A172 (cell line): Measurements from ENCODE around the gene USP49. TPM values are rescaled to one million over a fixed set of nuclear protein-coding genes. Genes with fewer than 3 reads are reported as not detected.

Experiments used
- DNase-seq: peaks from one replicate; pipeline ENCODE4 v3.0.0-alpha.2; 2015; ENCODE audit warnings: low spot score
- total RNA-seq: library from RNA; depleted of rRNA; stranded (reverse); fragments of >200 nt; shearing (Covaris generic); gene quantifications from 2 replicates; pipeline ENCODE4 v1.2.3, GENCODE V29; 2014

Gene USP49
- total RNA-seq, 1 experiment from 2014 or later, result 1.1 TPM

DNA sequence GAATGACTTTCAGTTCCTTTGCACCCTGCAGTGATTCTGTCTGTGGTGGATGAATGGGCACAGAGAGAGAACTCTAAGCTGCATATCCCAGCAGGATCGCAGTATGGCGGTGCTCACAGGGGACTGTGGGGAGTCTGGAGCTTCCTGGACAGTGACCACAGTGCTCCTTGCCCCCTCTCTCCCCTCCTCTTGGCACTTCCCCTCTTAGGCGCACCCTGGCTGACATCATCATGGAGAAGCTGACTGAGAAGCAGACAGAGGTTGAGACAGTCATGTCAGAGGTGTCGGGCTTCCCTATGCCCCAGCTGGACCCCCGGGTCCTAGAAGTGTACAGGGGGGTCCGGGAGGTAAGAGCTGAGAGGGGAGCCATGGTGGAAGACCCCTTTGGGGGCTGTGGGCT, 34.7 kb upstream of the USP49 start:
- DNase-seq, result no peak

- DNase-seq, result no peak
Measured at GRCh38 chr6:41927253-41927652, 32.1 kb upstream of the USP49 start.

GRCh38 chr6:41922154-41922553, 27.0 kb upstream of the USP49 start:
- DNase-seq, result no peak

- no peak for DNase-seq
Measured at GRCh38 chr6:41921712-41921998, 26.5 kb upstream of the USP49 start.

- peak; percentile 97 for DNase-seq
Measured at GRCh38 chr6:41920921-41921711, 25.9 kb upstream of the USP49 start, which contains the start of the genes BYSL and MED20. BYSL (plus strand) TSS chr6:41921499; CDS start chr6:41921563, 64 bp downstream. MED20 (minus strand) TSS chr6:41921139; CDS start chr6:41921018, 121 bp downstream.

DNA sequence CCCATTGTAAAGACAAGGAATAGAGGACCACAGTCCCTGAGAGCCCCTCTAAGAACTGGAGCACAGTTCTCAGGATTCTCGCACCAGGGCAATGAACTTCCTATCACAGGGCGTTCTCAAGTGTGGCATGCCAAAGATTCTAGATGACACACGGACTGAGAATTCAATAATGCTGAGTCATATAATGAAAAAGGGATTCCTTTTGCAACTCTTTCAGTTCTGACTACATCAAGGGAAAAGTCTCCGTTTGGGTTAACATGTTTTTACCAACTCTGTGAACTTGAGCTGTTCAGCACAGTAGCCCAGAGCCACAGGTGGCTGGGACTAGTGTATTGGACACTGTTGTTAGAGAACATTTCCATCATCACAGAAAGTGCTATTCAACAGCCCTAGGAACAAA, 22.4 kb upstream of the USP49 start:
- peak; percentile 94 for DNase-seq

- DNase-seq, result no peak
Measured at GRCh38 chr6:41914869-41915530, 19.8 kb upstream of the USP49 start.

DNA sequence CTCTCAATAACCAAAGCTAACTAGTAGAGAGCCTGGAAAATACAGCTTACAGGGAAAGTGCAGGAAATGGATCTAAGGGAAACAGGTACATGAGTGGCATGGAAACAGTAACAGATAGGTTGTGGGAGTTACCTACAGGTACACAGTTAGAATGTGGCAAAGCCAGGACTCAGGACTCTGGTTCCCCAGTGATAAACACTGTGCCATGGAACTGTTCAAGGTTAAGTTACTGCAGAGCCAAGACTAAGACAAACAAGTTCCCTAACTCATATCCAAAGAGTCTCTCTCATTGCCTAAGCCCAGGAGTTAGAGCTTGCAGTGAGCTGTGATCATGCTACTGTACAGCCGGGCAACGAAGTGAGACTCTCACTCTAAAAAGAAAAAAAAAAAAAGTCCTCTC, 19.2 kb upstream of the USP49 start:
- DNase-seq, result no peak

GRCh38 chr6:41909727-41910126, 14.6 kb upstream of the USP49 start:
- DNase-seq, result no peak

GRCh38 chr6:41901882-41902519, 6.8 kb upstream of the USP49 start:
- DNase-seq, result no peak

- no peak for DNase-seq
Measured at GRCh38 chr6:41900861-41901260, 5.7 kb upstream of the USP49 start.

DNA sequence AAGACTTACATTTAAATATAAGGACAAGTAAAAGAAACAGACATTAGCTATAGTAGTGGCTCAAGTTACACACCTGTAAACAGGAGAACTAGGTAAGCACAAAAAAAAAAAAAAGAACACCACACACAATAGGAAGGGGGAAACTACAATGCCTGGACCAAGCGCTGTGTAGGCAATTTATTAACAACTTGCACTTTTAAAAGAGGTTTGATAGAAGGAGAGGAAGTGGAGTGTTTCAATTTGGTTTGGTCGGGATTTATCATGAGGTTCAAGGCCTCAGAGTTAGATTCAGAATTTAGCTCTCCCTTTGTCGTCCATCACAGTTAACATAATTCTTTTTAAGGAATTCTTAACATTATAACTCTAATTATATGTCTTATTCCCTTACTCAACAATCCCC, 1.1 kb upstream of the USP49 start:
- no peak for DNase-seq

DNA sequence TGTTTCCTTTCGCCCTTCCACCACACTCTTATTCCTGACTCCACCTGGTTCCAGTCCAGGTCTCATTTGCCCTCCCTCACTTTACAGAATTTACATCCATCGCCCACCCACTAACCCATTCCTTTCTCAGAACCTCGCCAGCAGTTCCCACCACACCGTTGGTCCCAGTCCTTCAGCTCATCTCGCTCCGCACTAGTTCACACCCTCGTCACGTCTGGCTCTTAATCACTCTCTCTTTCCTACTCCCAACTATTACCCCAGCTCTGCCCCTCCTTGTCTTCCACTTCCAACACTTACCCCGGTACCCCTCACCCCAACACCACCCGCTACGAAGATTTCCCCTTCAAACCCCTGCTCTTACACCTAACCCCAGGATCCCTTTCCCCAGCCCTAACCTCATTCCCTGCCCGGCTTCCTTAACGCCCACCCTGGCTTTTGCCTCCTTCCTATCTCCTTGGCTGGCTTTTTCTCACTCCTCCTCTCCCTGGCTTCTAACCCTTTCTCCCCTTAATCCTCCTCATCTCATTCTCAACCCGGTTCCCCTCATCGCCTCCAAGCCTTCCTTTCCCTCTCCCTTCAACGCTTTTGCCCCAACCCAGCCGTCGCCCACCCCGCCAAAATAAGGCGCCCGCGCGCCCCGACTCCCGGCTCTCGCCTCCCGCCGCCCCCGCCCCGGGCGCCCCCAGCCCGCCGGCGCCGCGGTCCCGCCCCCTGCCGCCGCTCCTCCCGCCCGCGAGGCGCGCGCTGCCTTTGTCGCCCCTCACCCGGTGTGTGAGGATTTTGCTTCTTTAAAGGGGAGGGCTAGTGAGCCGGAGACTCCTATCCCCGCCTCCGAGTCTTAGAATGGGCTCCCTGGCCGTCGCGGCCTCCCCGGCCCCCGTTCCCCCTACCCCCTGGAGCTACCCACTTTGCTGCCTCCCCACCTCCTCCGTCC, 542 bp downstream of the USP49 start:
- DNase-seq, result peak; percentile 13

DNA sequence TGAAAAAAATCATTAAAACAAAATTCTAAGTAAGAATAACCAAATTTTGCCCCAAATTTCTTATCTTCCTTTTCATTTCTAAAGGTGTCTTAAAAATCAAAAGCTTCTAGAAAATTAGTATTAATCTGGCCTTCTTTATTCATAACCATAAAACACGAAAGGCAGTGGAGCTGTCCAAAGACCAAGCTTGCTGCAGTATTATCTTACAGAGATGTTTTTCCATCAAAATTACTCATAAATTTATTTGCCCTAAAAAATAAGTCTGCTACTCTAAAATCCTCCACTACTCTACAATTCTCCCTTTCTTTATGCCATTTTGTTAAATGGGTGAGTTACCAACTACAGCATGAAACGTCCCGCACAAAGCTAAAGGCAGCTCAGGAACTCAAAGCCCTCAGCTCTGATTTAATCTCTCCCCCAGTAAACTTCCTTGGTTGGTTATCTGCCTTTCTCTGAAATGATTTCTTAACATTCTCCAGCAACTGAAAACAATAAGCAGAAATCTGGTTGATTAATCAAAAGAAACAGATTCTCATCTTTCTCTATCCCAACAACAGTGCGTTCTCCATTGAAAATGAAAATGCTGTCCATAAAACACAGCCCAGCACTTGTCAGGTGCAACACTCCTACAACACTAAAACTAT, 2.1 kb downstream of the USP49 start:
- no peak for DNase-seq

- DNase-seq, result no peak
Measured at GRCh38 chr6:41887331-41887751, 7.8 kb downstream of the USP49 start.

DNA sequence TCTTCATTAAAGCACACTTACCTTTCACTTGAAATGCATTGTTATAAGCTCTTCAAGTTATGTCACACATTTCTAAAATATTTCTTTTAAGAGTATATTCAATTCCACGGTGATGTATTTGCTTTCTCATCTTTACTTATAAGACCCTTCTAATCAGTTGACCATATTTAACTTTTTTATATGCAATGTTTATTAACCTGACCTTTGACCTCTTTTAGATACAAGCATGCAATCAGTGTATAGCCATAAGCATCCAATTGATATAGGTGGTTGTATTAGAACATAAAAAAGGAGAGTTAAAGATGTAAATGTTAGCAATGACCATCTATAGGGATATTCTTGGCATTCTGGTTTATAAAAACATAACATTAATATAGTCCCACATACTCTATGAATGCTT, 9.2 kb downstream of the USP49 start:
- DNase-seq, result no peak

DNA sequence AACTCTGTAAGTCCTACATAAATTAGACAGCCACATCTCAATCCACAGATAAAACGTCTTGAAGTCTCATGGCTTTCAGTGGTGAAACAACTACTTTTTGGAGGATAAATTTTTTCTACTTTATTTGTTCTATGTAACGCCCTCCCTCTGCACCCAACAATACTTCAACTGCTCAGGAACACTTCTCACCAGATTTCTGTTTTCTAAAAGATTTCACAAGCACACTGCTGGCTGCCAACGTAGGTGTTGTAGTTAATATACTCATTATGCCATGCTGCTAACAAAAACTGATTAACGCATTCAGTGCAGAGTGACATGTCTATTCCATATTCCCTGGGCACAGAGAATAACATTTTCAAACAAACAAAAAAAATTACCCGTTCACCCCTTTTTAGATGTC, 10.2 kb downstream of the USP49 start:
- no peak for DNase-seq

DNA sequence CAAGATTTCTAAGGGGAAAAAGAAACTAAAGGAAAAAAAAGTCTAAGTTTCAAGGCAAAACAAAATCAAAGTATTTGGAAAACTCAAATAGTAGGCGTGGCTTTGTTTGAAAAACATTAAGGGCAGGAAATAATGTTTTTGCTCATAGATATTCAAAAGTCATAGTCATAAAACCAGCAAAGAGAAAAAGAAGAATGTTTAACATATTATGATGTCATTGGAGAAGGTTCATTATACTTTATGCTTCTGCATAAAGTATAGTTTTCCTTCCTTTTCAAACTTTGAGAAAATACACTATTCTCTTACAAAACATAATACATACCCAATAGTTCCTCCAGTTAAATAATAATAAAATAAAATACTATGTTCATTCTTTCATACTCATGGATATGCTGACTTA, 13.7 kb downstream of the USP49 start:
- no peak for DNase-seq

DNA sequence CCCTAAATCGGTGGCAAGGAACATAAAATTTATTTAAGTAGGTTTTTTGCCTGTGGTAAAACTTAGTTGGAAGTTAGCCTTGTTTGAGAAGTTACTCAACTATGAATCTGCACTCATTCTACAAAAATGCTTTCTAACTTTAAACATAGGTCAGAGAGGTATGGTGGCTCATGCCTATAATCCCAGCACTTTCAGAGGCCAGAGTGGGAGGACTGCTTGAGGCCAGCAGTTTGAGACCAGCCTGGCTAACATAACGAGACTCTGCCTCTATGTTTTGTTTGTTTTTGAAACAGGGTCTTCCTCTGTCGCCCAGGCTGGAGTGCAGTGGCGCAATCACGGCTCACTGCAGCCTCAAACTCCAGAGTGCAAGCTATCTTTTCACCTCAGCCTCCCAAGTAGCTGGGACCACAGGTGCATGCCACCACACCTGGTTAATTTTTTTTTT, 16.2 kb downstream of the USP49 start:
- DNase-seq, result no peak

- DNase-seq, result peak; percentile 42
Measured at GRCh38 chr6:41878246-41878645, 16.9 kb downstream of the USP49 start.

GRCh38 chr6:41877051-41877680, 18.0 kb downstream of the USP49 start:
- DNase-seq, result no peak
